Measurements from ENCODE around the gene CLN3. TPM values are rescaled to one million over a fixed set of nuclear protein-coding genes. Genes with fewer than 3 reads are reported as not detected.
"Not testable (repeated sequence)": the region's sequence is repeated elsewhere in the genome, so short reads cannot be mapped to it uniquely, and the experiment has no call there.

CLN3 gene
- polyA plus RNA-seq, 1 donor, result 51.9 TPM

- H3K27me3 ChIP-seq (ENCODE audit: control insufficient read depth, insufficient read depth, low read length); H3K27ac ChIP-seq (ENCODE audit: low read length); H3K4me1 ChIP-seq (ENCODE audit: control insufficient read depth, insufficient read depth, low read length); H3K4me3 ChIP-seq (ENCODE audit: low read length); H3K9me3 ChIP-seq (ENCODE audit: control insufficient read depth, low read depth, low read length); DNase-seq; H3K36me3 ChIP-seq (ENCODE audit: control insufficient read depth, insufficient read depth, low read length): not testable (repeated sequence)
- WGBS (ENCODE audit: insufficient coverage, low lambda C conversion rate), result no CpG with 5 or more reads among the region's 18 CpGs
Measured at GRCh38 chr16:28500476-28501180, 8.8 kb upstream of the CLN3 start.

- peaks cover 4% of the 10 kb centered on the region for H3K4me1 ChIP-seq (ENCODE audit: control insufficient read depth, insufficient read depth, low read length)
- H3K36me3 ChIP-seq (ENCODE audit: control insufficient read depth, insufficient read depth, low read length), result no peaks in the 10 kb centered on the region
- H3K9me3 ChIP-seq (ENCODE audit: control insufficient read depth, low read depth, low read length), result no peaks in the 10 kb centered on the region
- no peak overlapping the region for H3K4me3 ChIP-seq (ENCODE audit: low read length)
- H3K27ac ChIP-seq (ENCODE audit: low read length), result no peak overlapping the region
- no peaks in the 10 kb centered on the region for H3K27me3 ChIP-seq (ENCODE audit: control insufficient read depth, insufficient read depth, low read length)
- no peak for DNase-seq
- no CpG with 5 or more reads among the region's 10 CpGs for WGBS (ENCODE audit: insufficient coverage, low lambda C conversion rate)
Measured at GRCh38 chr16:28499854-28500253, 8.0 kb upstream of the CLN3 start.

- Histone ChIP-seq H3K27ac (ENCODE audit: low read length) (no peak overlapping the region), H3K4me3 (ENCODE audit: low read length) (no peak overlapping the region), H3K36me3 (ENCODE audit: control insufficient read depth, insufficient read depth, low read length) (no peaks in the 10 kb centered on the region), H3K27me3 (ENCODE audit: control insufficient read depth, insufficient read depth, low read length) (no peaks in the 10 kb centered on the region), H3K9me3 (ENCODE audit: control insufficient read depth, low read depth, low read length) (no peaks in the 10 kb centered on the region), H3K4me1 (ENCODE audit: control insufficient read depth, insufficient read depth, low read length) (peaks cover 13% of the 10 kb centered on the region)
- WGBS (ENCODE audit: insufficient coverage, low lambda C conversion rate), result 60% methylated on average over 1 of the region's 15 CpGs
- no peak for DNase-seq
Measured at GRCh38 chr16:28498666-28499381, 7.0 kb upstream of the CLN3 start.

GRCh38 chr16:28497861-28498599, 6.2 kb upstream of the CLN3 start:
- Histone ChIP-seq H3K9me3 (ENCODE audit: control insufficient read depth, low read depth, low read length) (no peaks in the 10 kb centered on the region), H3K4me3 (ENCODE audit: low read length) (no peak overlapping the region), H3K36me3 (ENCODE audit: control insufficient read depth, insufficient read depth, low read length) (no peaks in the 10 kb centered on the region), H3K27ac (ENCODE audit: low read length) (no peak overlapping the region), H3K4me1 (ENCODE audit: control insufficient read depth, insufficient read depth, low read length) (peaks cover 13% of the 10 kb centered on the region), H3K27me3 (ENCODE audit: control insufficient read depth, insufficient read depth, low read length) (no peaks in the 10 kb centered on the region)
- DNase-seq, result no peak
- no CpG with 5 or more reads among the region's 33 CpGs for WGBS (ENCODE audit: insufficient coverage, low lambda C conversion rate)

- no peaks in the 10 kb centered on the region for H3K9me3 ChIP-seq (ENCODE audit: control insufficient read depth, low read depth, low read length)
- no peak overlapping the region for H3K27ac ChIP-seq (ENCODE audit: low read length)
- no CpG with 5 or more reads among the region's 9 CpGs for WGBS (ENCODE audit: insufficient coverage, low lambda C conversion rate)
- DNase-seq, result no peak
- H3K4me1 ChIP-seq (ENCODE audit: control insufficient read depth, insufficient read depth, low read length), result peaks cover 18% of the 10 kb centered on the region
- no peaks in the 10 kb centered on the region for H3K36me3 ChIP-seq (ENCODE audit: control insufficient read depth, insufficient read depth, low read length)
- no peaks in the 10 kb centered on the region for H3K27me3 ChIP-seq (ENCODE audit: control insufficient read depth, insufficient read depth, low read length)
- no peak overlapping the region for H3K4me3 ChIP-seq (ENCODE audit: low read length)
Measured at GRCh38 chr16:28497386-28497785, 5.5 kb upstream of the CLN3 start.

- Histone ChIP-seq H3K27me3 (ENCODE audit: control insufficient read depth, insufficient read depth, low read length) (no peaks in the 10 kb centered on the region), H3K4me3 (ENCODE audit: low read length) (no peak overlapping the region), H3K27ac (ENCODE audit: low read length) (no peak overlapping the region), H3K4me1 (ENCODE audit: control insufficient read depth, insufficient read depth, low read length) (peaks cover 19% of the 10 kb centered on the region), H3K36me3 (ENCODE audit: control insufficient read depth, insufficient read depth, low read length) (no peaks in the 10 kb centered on the region), H3K9me3 (ENCODE audit: control insufficient read depth, low read depth, low read length) (no peaks in the 10 kb centered on the region)
- no peak for DNase-seq
- no CpG with 5 or more reads among the region's 19 CpGs for WGBS (ENCODE audit: insufficient coverage, low lambda C conversion rate)
Measured at GRCh38 chr16:28496844-28497243, 5.0 kb upstream of the CLN3 start.

GRCh38 chr16:28495795-28496749, 4.2 kb upstream of the CLN3 start:
- peaks cover 19% of the 10 kb centered on the region for H3K4me1 ChIP-seq (ENCODE audit: control insufficient read depth, insufficient read depth, low read length)
- H3K27ac ChIP-seq (ENCODE audit: low read length), result no peak overlapping the region
- H3K9me3 ChIP-seq (ENCODE audit: control insufficient read depth, low read depth, low read length), result no peaks in the 10 kb centered on the region
- no peaks in the 10 kb centered on the region for H3K36me3 ChIP-seq (ENCODE audit: control insufficient read depth, insufficient read depth, low read length)
- WGBS (ENCODE audit: insufficient coverage, low lambda C conversion rate), result no CpG with 5 or more reads among the region's 20 CpGs
- DNase-seq, result no peak
- no peak overlapping the region for H3K4me3 ChIP-seq (ENCODE audit: low read length)
- no peaks in the 10 kb centered on the region for H3K27me3 ChIP-seq (ENCODE audit: control insufficient read depth, insufficient read depth, low read length)

GRCh38 chr16:28495098-28495793, 3.4 kb upstream of the CLN3 start:
- Histone ChIP-seq H3K27me3 (ENCODE audit: control insufficient read depth, insufficient read depth, low read length) (no peaks in the 10 kb centered on the region), H3K4me1 (ENCODE audit: control insufficient read depth, insufficient read depth, low read length) (peaks cover 19% of the 10 kb centered on the region), H3K4me3 (ENCODE audit: low read length) (peak overlapping the region; percentile 5), H3K27ac (ENCODE audit: low read length) (peak overlapping the region; percentile 20), H3K9me3 (ENCODE audit: control insufficient read depth, low read depth, low read length) (no peaks in the 10 kb centered on the region), H3K36me3 (ENCODE audit: control insufficient read depth, insufficient read depth, low read length) (no peaks in the 10 kb centered on the region)
- peak in 1 of 2 donors; percentile 14 for DNase-seq
- no CpG with 5 or more reads among the region's 13 CpGs for WGBS (ENCODE audit: insufficient coverage, low lambda C conversion rate)

- 100% methylated on average over 1 of the region's 12 CpGs for WGBS (ENCODE audit: insufficient coverage, low lambda C conversion rate)
- peaks cover 19% of the 10 kb centered on the region for H3K4me1 ChIP-seq (ENCODE audit: control insufficient read depth, insufficient read depth, low read length)
- DNase-seq, result peak; percentile 31 to 58
- H3K27ac ChIP-seq (ENCODE audit: low read length), result peak within 1 kb of the TSS; percentile 20
- peak within 1 kb of the TSS; percentile 5 for H3K4me3 ChIP-seq (ENCODE audit: low read length)
- H3K36me3 ChIP-seq (ENCODE audit: control insufficient read depth, insufficient read depth, low read length), result peaks cover 1% of the 10 kb centered on the region
- H3K9me3 ChIP-seq (ENCODE audit: control insufficient read depth, low read depth, low read length), result no peaks in the 10 kb centered on the region
- no peaks in the 10 kb centered on the region for H3K27me3 ChIP-seq (ENCODE audit: control insufficient read depth, insufficient read depth, low read length)
Measured at GRCh38 chr16:28494121-28494851, 2.4 kb upstream of the CLN3 start, which contains the start of gene APOBR. Gene APOBR, plus strand, starts transcription at chr16:28494643. Its CDS starts 39 bp downstream, at chr16:28494682.

Measured in large intestine (tissue), 3 donors.